NCI-H2227 treated with DMSO at 0.1 percent for 48 hours (cell line): ENCODE results near the gene PRG3.
"Not testable (repeated sequence)": the region's sequence is repeated elsewhere in the genome, so short reads cannot be mapped to it uniquely, and the experiment has no call there.

ENCODE experiments used
- DNase-seq: peaks from one replicate; lab custom pipeline; 2025; lab: John Stamatoyannopoulos, UW

The PRG3 gene

DNA sequence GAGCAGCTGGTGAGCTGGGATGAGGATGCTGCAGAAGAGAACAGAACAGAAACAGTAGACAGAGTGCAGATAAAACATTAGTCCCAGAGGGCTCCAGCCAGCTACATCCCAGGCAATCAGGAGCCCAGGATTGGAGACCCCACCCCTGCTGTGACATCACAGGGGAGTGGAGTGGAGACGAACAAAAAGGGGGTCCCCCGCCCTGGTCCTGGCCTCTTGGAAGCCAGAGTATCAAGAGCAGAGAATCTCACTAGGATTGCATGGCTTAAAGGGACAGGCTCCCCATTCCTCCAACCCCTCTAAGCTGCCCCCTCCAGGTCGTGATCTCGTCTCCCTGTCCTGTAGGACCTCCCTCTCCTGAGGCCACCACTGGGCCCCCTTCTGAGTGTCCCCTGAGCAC, 42.8 kb downstream of the PRG3 start, which contains the start of gene P2RX3:
Gene P2RX3 (plus strand): TSS at position 211 of the 400 bp plus-strand sequence. CDS start 199 bp downstream, outside the sequence.
- no peak for DNase-seq

DNA sequence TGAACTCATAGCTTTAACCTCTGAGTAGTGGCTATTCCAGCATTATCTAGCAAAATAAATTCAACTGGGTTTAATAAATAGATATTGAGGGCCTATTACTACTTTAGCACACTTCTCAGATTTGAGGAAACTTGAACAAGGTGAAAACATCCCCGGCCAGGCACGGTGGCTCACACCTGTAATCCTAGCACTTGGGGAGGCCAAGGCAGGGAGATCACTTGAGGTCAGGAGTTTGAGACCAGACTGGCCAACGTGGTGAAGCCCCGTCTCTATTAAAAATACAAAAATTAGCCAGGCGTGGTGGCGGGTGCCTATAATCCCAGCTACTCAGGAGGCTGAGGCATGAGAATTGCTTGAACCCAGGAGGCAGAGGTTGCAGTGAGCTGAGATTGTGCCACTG, 44.1 kb downstream of the PRG3 start:
- not testable (repeated sequence) for DNase-seq

DNA sequence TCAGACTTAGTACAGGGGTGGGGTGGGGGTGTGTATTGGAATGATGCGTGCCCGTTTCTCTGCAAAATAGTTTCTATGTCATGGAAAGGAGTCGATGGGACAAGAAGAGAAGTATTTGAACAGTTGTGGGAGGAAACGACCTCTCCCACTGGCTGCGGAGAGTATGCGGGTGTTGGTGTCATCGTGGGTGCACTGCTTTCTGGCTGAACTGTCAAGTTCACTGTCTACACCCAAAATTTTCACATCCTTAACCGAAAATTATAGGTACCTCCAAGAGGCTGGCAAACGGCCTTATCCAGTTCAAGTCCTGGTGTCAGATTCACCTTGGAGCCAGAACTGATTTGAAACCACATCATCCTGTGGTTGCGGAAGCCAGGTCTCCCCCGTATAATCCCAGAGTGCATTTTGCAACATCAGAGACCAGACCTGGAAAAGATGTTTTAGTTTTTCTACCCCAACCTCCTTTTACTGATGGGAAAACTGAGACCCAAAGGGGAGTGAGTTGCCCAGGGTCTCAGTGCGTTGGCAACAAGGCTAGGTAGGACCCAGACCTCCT, 44.8 kb downstream of the PRG3 start:
- no peak for DNase-seq

DNA sequence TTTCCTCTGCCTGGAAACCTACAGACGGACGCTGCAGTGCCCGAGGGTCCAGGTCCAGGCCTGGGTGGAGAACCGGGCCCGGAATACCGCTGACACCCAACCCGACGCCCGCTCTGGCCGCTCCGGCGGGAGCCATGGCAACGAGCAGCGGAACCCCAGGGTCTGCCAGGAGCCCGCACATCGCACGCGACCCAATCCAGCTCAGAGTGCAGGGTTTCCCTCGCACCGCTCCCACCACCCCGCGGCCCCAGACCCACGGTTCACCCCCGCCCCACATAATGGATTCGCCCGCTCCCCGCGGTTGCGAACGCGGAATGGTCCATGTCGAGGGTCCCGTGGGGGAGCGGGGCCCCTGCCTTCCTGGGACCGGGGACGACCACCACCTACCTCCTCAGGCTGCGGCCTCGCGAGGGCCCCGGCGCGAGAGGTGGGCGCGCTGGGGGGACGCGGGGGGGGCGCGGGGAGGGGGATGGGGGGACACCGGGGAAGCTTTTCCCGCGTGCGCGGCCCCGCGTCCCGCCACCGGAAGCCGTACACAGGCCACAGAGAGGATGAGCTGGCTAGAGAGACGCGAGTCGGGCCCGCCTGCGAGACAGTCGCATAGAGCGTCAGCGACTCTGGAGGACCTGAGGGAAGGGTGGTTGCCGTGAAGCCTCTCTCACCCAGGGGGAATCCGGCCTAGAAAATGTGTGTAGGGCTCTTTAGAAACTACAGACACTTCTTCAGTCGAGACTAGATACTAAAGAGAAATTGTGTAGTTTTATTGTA, 45.4 kb downstream of the PRG3 start, which contains the start of gene SSRP1:
Gene SSRP1 (minus strand): TSS at position 550 of the 768 bp plus-strand sequence. CDS start 771 bp downstream, outside the sequence.
- DNase-seq, result peak; percentile 89

DNA sequence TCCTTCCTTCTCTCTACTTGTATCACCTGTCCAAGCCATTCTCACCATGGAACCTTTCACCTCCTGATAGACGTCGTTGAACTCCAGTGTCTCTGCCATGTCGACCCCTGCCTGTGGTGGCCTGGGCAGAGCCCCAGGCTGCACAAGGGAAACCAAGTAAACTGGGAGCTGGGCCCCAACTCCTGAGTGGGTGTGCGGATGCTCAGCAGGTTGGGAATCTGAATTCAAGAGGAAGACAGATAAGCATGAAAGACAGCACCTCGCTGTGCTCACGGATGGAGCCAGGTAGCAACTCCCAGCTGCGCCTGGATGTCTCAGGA, 46.0 kb downstream of the PRG3 start:
- DNase-seq, result no peak

DNA sequence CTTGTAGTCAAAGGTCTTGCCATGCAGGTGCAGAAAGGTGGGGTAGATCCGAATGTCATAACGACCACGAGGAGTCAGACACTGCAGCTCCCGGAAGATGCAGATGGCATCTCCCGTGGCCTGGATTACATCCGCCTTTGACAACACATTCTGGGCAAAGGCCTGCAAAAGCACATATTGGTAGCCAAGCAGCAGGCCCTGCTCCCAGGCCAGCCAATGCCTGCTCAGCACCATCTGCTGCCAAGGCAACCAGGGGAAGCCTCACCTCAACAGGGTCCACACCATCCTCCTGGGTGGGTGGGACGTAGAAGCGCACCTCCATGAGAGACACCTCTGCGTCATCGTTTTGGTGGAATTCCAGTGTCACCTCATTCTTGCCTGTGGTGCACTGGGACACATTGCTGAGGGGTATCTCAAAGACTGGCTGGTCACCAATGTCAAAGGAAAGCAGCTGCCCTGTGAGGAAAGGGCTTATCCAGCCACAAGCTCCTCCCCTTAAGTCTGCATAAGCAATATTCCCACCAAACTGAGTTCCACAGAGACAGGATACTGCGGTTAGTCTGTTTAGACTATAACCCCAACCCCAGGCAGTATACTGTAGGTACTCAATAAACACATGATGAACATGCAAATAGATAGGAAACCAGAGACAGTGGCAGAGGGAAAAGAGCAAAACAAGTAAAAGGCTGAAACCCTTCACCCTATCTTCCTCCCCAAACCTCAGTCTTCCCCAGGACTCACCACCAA, 48.1 kb downstream of the PRG3 start:
- DNase-seq, result no peak

DNA sequence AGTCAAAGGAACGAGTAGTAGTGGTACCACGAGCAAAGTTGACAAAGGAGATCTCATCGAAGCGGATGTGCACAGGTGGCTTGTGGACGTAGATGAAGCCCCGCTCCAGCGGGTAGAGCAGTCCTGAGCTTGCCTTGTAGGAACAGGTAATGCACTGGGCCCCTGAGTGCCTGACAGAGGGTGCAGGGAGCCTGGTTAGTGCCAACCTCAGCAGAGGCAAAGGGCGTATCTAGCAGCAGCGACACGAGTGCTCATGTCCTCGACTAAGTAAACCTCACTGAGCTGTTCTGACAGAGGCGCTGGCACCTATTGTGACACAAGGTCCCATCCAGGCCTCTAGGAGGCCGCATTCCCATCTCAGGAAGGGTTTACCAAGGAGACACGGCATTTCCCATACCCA, 49.2 kb downstream of the PRG3 start:
- no peak for DNase-seq

DNA sequence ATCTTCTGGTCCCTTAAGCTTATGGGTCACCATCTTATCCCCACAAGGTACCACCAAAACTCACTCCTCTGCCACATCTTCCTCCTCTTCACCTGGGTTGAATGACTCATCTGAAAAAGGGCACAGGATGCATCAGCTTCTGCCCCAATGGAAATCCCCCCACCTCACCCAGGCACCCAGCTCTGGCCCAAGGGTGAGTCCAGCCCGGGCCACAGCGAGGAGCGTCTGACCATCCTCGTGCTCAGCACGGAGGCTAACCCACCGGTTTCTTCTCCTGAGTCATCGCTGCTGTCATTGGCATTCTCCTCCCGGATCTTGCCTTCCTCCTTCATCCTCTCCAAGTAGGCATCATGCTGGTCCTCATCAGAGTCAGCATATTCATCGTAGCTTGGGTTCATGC, 50.9 kb downstream of the PRG3 start:
- no peak for DNase-seq

DNA sequence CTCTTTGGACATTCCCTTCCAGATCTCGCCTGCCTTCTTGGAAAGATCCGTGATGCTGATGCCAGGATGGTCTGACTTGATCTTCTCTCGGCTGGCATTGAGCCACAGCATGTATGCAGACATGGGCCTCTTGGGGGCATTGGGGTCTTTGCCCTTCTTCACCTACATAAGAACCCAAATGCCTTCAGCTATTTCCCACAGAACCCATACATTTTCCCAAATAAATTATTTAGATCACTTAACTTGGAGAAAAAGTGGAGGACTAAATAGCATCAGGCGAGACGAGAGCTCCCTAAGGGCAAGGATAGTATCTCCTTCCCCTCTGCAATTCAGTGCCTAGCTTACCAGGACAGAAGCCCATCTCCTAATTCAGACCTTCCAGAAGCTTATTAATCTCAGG, 53.2 kb downstream of the PRG3 start:
- DNase-seq, result no peak
